Measurements from ENCODE around the gene TRMT112.

The TRMT112 gene

GRCh38 chr11:64291752-64292459 is 25.5 kb downstream of the TRMT112 start:
- no peak overlapping the region for H3K27ac ChIP-seq

GRCh38 chr11:64291262-64291751 is 26.1 kb downstream of the TRMT112 start, which contains the start of gene KCNK4:
TSS of gene KCNK4 (plus strand) at chr11:64291302. CDS start at chr11:64293019, 1,717 bp downstream.
- Histone ChIP-seq H3K27me3 (peaks cover 4 to 79% of the 10 kb centered on the region in 2 donors), H3K9me3 (no peaks in the 10 kb centered on the region), H3K27ac (no peak within 1 kb of the TSS), H3K4me1 (peaks cover 0 to 27% (median 24%) of the 10 kb centered on the region in 4 donors), H3K4me3 (peak within 1 kb of the TSS; percentile 28 to 40), H3K36me3 (peaks cover 0 to 5% (median 0%) of the 10 kb centered on the region in 3 donors)
- no peak for DNase-seq
- intact Hi-C loops (cut with DNase I; ENCODE audit: low total_unique reads), result no loop called here
- no peak for TF ChIP-seq CTCF (IDR thresholded peaks at IDR 0.05)

More at GRCh38 chr11:64291752-64292459, 25.5 kb downstream of the TRMT112 start:
- intact Hi-C loops (cut with DNase I; ENCODE audit: low total_unique reads), result no loop called here
- no peak for DNase-seq
- peaks cover 0 to 24% (median 19%) of the 10 kb centered on the region in 4 donors for H3K4me1 ChIP-seq
- no peaks in the 10 kb centered on the region for H3K9me3 ChIP-seq
- TF ChIP-seq CTCF (IDR thresholded peaks at IDR 0.05), result no peak
- peak overlapping the region; percentile 28 to 40 for H3K4me3 ChIP-seq
- peaks cover 4 to 85% of the 10 kb centered on the region in 2 donors for H3K27me3 ChIP-seq
- H3K36me3 ChIP-seq, result peaks cover 0 to 5% (median 0%) of the 10 kb centered on the region in 3 donors

- Histone ChIP-seq H3K36me3 (peaks cover 0 to 5% (median 0%) of the 10 kb centered on the region in 3 donors), H3K4me1 (peaks cover 0 to 32% (median 29%) of the 10 kb centered on the region in 4 donors), H3K27ac (no peak overlapping the region), H3K4me3 (no peak overlapping the region), H3K27me3 (peaks cover 4 to 72% of the 10 kb centered on the region in 2 donors), H3K9me3 (no peaks in the 10 kb centered on the region)
- TF ChIP-seq CTCF (IDR thresholded peaks at IDR 0.05), result no peak
- intact Hi-C loops (cut with DNase I; ENCODE audit: low total_unique reads), result no loop called here
- no peak for DNase-seq
These were observed 26.8 kb downstream of the TRMT112 start for GRCh38 chr11:64290352-64291261.

GRCh38 chr11:64289002-64289564 is 28.3 kb downstream of the TRMT112 start:
- no peak overlapping the region for H3K4me3 ChIP-seq
- DNase-seq, result no peak
- intact Hi-C loops (cut with DNase I; ENCODE audit: low total_unique reads), result no loop called here
- no peak for TF ChIP-seq CTCF (IDR thresholded peaks at IDR 0.05)
- peaks cover 0 to 37% (median 31%) of the 10 kb centered on the region in 4 donors for H3K4me1 ChIP-seq
- H3K27ac ChIP-seq, result no peak overlapping the region
- peaks cover 0 to 5% (median 0%) of the 10 kb centered on the region in 3 donors for H3K36me3 ChIP-seq
- H3K9me3 ChIP-seq, result no peaks in the 10 kb centered on the region
- H3K27me3 ChIP-seq, result peaks cover 4 to 59% of the 10 kb centered on the region in 2 donors

- Histone ChIP-seq H3K27ac (no peak overlapping the region), H3K36me3 (peaks cover 0 to 5% (median 0%) of the 10 kb centered on the region in 3 donors), H3K9me3 (no peaks in the 10 kb centered on the region), H3K4me3 (no peak overlapping the region), H3K4me1 (peaks cover 0 to 44% (median 38%) of the 10 kb centered on the region in 4 donors), H3K27me3 (peaks cover 4 to 51% of the 10 kb centered on the region in 2 donors)
- no peak for DNase-seq
- intact Hi-C loops (cut with DNase I; ENCODE audit: low total_unique reads), result no loop called here
- no peak for TF ChIP-seq CTCF (IDR thresholded peaks at IDR 0.05)
These were observed 29.0 kb downstream of the TRMT112 start for GRCh38 chr11:64288353-64288750.
